HepG2 (cell line): ENCODE measurements around the gene TMTC1. TPM values are rescaled to one million over a fixed set of nuclear protein-coding genes. Genes with fewer than 3 reads are reported as not detected.

ENCODE experiments used
- ATAC-seq: fragments of 200-7000 bp; cut with Tn5 transposase; 3 replicates; pipeline ENCODE4 v1.9.1; 2020; ENCODE audit warnings: mild to moderate bottlenecking, moderate library complexity
- BruUV-seq: library from RNA; stranded (reverse); fragments of 400-500 nt; replicated peaks from 2 replicates; lab custom pipeline; 2021; lab: Mats Ljungman, UMichigan
- CTCF ChIA-PET: fragments of 300-600 bp; formaldehyde crosslinking; extraction: SDS; loops from one replicate; lab custom pipeline; 2021; ENCODE audit warnings: low total read pairs, inconsistent platforms, low intra/inter-chr PET ratio; lab: Yijun Ruan, JAX
- POLR2A ChIA-PET: fragments of 350-600 bp; sonication (Branson Sonifier 250); formaldehyde crosslinking; loops from one replicate; lab custom pipeline; 2020; ENCODE audit warnings: antibody characterized with exemption, inconsistent platforms; lab: Yijun Ruan, JAX
- DNase-seq: peaks from one replicate; pipeline ENCODE4 v3.0.0-alpha.2; 2015; ENCODE audit warnings: low spot score
- FAIRE-seq: peaks from 3 replicates; lab custom pipeline; 2011; peaks lifted over from hg19 to GRCh38; lab: Jason Lieb, UNC
- H2AFZ ChIP-seq: one replicate; pipeline ENCODE4 v1.6.1; 2011; ENCODE audit warnings: low read length, inconsistent platforms
- H3K27ac ChIP-seq: fragments of 300-600 bp; 3 replicates; pipeline ENCODE4 v1.8.0; 2011; ENCODE audit warnings: mixed run types, mild to moderate bottlenecking, mixed read lengths, low read length, inconsistent platforms; ENCODE audit not compliant: insufficient read depth; ENCODE audit errors: extremely low read length
- H3K27me3 ChIP-seq, 2 experiments: fragments of 200-600 bp in 1 of 2; 2 replicates in 1 of 2; 3 replicates in 1 of 2; pipeline versions ENCODE4 v1.6.0 to v1.8.0; 2011; ENCODE audit warnings: low read length in 2 of 2, mild to moderate bottlenecking in 2 of 2, moderate library complexity in 2 of 2, inconsistent platforms in 1 of 2; ENCODE audit not compliant: insufficient read depth in 2 of 2, control insufficient read depth in 1 of 2
- H3K36me3 ChIP-seq, 2 experiments: fragments of 200-600 bp in 1 of 2; replicated peaks in 1 of 2; 2 replicates in 1 of 2; 3 replicates in 1 of 2; pipeline versions ENCODE4 v1.5.1 to v1.8.0; 2011; ENCODE audit warnings: low read length in 2 of 2, inconsistent platforms in 1 of 2; ENCODE audit not compliant: insufficient read depth in 2 of 2, control insufficient read depth in 1 of 2
- H3K4me1 ChIP-seq: 2 replicates; pipeline ENCODE4 v1.5.1; 2012; ENCODE audit warnings: low read length, inconsistent platforms; ENCODE audit not compliant: insufficient read depth
- H3K4me2 ChIP-seq: 2 replicates; pipeline ENCODE4 v1.6.0; 2011; ENCODE audit warnings: low read depth, low read length, inconsistent platforms
- H3K4me3 ChIP-seq, 3 experiments: fragments of 200-600 bp in 1 of 3; sonication (generic), shearing (Covaris generic) in 1 of 3; replicated peaks in 1 of 3; 2 replicates each; pipeline ENCODE4 v1.5.1; 2011 to 2016; ENCODE audit warnings: low read length in 3 of 3, inconsistent platforms in 2 of 3, low read depth in 2 of 3, mild to moderate bottlenecking in 2 of 3, control low read depth in 1 of 3, mixed read lengths in 1 of 3; ENCODE audit not compliant: insufficient read depth in 1 of 3
- H3K79me2 ChIP-seq: one replicate; pipeline ENCODE4 v1.6.1; 2011; ENCODE audit warnings: low read length, inconsistent platforms; ENCODE audit not compliant: insufficient read depth
- H3K9ac ChIP-seq: 2 replicates; pipeline ENCODE4 v1.6.0; 2011; ENCODE audit warnings: mild to moderate bottlenecking, low read depth, low read length, inconsistent platforms; ENCODE audit not compliant: insufficient read depth
- H3K9me3 ChIP-seq: 2 replicates; pipeline ENCODE4 v1.5.1; 2012; ENCODE audit warnings: mild to moderate bottlenecking, low read length
- H4K20me1 ChIP-seq: 2 replicates; pipeline ENCODE4 v1.6.0; 2011; ENCODE audit warnings: inconsistent platforms, mild to moderate bottlenecking, low read length, moderate library complexity; ENCODE audit not compliant: insufficient read depth
- MTF1 ChIP-seq: sonication (generic); formaldehyde crosslinking; IDR thresholded peaks from 2 replicates; pipeline ENCODE4 v1.5.0; 2020; ENCODE audit warnings: missing genetic modification reagents
- NAIF1 ChIP-seq: sonication (generic); formaldehyde crosslinking; IDR thresholded peaks from 2 replicates; pipeline ENCODE4 v1.5.0; 2020; ENCODE audit warnings: mild to moderate bottlenecking, missing genetic modification reagents, borderline replicate concordance
- SKIL ChIP-seq: sonication (generic); formaldehyde crosslinking; IDR thresholded peaks from 2 replicates; pipeline ENCODE4 v1.8.0; 2022; ENCODE audit warnings: missing genetic modification reagents, mild to moderate bottlenecking, moderate library complexity, borderline replicate concordance
- SP140L ChIP-seq: sonication (generic); formaldehyde crosslinking; IDR thresholded peaks from 2 replicates; pipeline ENCODE4 v1.4.0; 2020; ENCODE audit warnings: missing genetic modification reagents, borderline replicate concordance
- ZBTB21 ChIP-seq: sonication (generic); formaldehyde crosslinking; IDR thresholded peaks from 2 replicates; pipeline ENCODE4 v1.4.0; 2020; ENCODE audit warnings: missing genetic modification reagents
- WGBS: methylation state at CpG from one replicate; pipeline ENCODE4 v1.1.6; 2017; ENCODE audit warnings: low lambda C conversion rate; 5-methylcytosine and 5-hydroxymethylcytosine counted together
- in situ Hi-C: cut with HindIII; loops from 2 replicates; pipeline ENCODE4 v1.10.0; 2017; ENCODE audit warnings: low pct_unique_long_range_greater_than_20kb; ENCODE audit not compliant: extremely low pct_ligation_motif_present
- intact Hi-C: fragments of 100-400 bp; cut with micrococcal nuclease; formaldehyde crosslinking; loops from one replicate; pipeline ENCODE4 v1.10.0; 2022; ENCODE audit not compliant: unreplicated experiment
- polyA plus RNA-seq, 8 experiments: library from polyadenylated mRNA; depleted of rRNA in 3 of 8; stranded (reverse) in 7 of 8; unstranded in 1 of 8; fragments of >200 nt; fragmentation: Illumina TruSeq in 4 of 8; extraction: Trizol in 4 of 8; gene quantifications; 2 replicates each; pipeline versions ENCODE4 v1.2.1 to v1.2.3, GENCODE V29; 2011 to 2016; ENCODE audit warnings: low read depth in 4 of 8, missing spikeins in 1 of 8, mixed read lengths in 1 of 8; ENCODE audit not compliant: insufficient read depth in 1 of 8
- total RNA-seq, 5 experiments: library from RNA; depleted of rRNA; stranded (reverse); fragments of >200 nt; fragmentation: Illumina TruSeq; extraction: Trizol; gene quantifications; 2 replicates each; pipeline ENCODE4 v1.2.3, GENCODE V29; 2016; ENCODE audit warnings: low read depth in 1 of 5
- TF ChIP-seq, protein P1 (sequence below): sonication (generic); formaldehyde crosslinking; IDR thresholded peaks from 2 replicates; pipeline ENCODE4 v1.8.0; 2022; ENCODE audit warnings: mild to moderate bottlenecking, missing genetic modification reagents, moderate library complexity

Gene TMTC1
- total and polyA plus RNA-seq, 2 of the 13 experiments (the other 11 are each of a cell fraction or from before 2014, with no cell fraction given): 0.69 to 1.8 TPM

DNA sequence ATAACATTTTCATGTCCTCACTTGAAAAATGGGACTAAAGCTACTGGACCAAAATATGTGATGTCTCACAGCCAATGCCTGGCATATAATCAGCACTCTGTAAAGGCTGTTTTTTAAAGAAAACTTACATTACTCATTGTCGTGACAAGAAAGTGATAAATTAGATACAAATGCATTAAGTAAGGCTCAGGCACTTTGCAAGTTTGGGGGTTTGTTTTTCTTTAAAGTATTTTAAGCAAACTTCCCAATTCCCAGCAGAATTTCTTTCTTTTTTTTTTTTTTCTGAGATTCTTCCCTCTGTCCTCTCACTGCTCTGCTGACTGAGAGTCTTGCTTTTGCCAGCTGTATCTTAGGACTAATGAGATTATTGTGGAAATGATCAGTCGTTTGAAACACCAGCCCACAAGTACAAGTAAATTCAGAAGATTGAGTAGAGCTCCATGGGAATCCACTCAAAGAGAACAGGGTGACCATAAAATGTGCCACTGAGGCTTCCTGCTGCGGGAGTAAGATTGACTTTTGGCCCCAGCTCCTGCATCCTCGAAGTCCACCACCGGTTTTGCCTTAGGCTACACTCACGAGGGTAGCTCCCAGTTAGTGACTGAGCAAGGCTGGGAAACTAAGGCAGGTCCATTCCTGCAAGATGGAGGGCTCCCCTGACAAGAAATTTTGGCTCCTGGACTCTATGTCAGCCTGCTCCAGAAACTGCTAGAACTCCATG, 82.8 kb downstream of the TMTC1 start:
- H3K4me2 ChIP-seq: no peak overlapping the region
- DNase-seq: no peak
- under 1% methylated on average over 6 of the region's 6 CpGs for WGBS
- no peaks in the 10 kb centered on the region for H3K4me1 ChIP-seq
- no TSS peak for BruUV-seq
- no peak for TF ChIP-seq MTF1 (CRISPR knock-in tag)
- TF ChIP-seq NAIF1: no peak
- TF ChIP-seq SKIL (CRISPR knock-in tag): no peak
- TF ChIP-seq, protein P1, sequence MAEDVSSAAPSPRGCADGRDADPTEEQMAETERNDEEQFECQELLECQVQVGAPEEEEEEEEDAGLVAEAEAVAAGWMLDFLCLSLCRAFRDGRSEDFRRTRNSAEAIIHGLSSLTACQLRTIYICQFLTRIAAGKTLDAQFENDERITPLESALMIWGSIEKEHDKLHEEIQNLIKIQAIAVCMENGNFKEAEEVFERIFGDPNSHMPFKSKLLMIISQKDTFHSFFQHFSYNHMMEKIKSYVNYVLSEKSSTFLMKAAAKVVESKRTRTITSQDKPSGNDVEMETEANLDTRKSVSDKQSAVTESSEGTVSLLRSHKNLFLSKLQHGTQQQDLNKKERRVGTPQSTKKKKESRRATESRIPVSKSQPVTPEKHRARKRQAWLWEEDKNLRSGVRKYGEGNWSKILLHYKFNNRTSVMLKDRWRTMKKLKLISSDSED (CRISPR knock-in tag): no peak
- no peak for TF ChIP-seq SP140L (CRISPR knock-in tag)
- TF ChIP-seq ZBTB21 (CRISPR knock-in tag): no peak
- H3K4me3 ChIP-seq: no peak overlapping the region
- no peaks in the 10 kb centered on the region; a peak in 1 of 5 replicates for H3K27me3 ChIP-seq
- H2AFZ ChIP-seq: no peak overlapping the region
- H3K79me2 ChIP-seq: no peaks in the 10 kb centered on the region
- H3K27ac ChIP-seq: no peak overlapping the region
- POLR2A ChIA-PET: no interaction called here
- H3K36me3 ChIP-seq: no peaks in the 10 kb centered on the region
- FAIRE-seq: no peak
- intact Hi-C loops: no loop called here
- ATAC-seq: no peak
- H3K9me3 ChIP-seq: no peaks in the 10 kb centered on the region
- no peaks in the 10 kb centered on the region for H4K20me1 ChIP-seq
- in situ Hi-C loops: no loop called here
- H3K9ac ChIP-seq: no peak overlapping the region
- CTCF ChIA-PET: no interaction called here
